Peyer's patch (tissue), 4 donors: ENCODE results near the gene RBM33. TPM values are rescaled to one million over a fixed set of nuclear protein-coding genes. Genes with fewer than 3 reads are reported as not detected.

Source experiments
- DNase-seq, 3 donors: peaks; one replicate each; pipeline ENCODE4 v3.0.0-alpha.2; 2017 to 2019
- H3K27ac ChIP-seq, 4 donors: fragments of 200-600 bp; sonication (generic); one replicate each; pipeline ENCODE4 v1.5.1; 2016 to 2019
- H3K27me3 ChIP-seq, 2 donors: fragments of 200-600 bp; sonication (generic); one replicate each; pipeline ENCODE4 v1.5.1; 2019
- H3K36me3 ChIP-seq, 3 donors: fragments of 200-600 bp; sonication (generic); one replicate each; pipeline ENCODE4 v1.5.1; 2016 to 2019
- H3K4me1 ChIP-seq, 4 donors: fragments of 200-600 bp; sonication (generic); one replicate each; pipeline ENCODE4 v1.5.1; 2016 to 2019
- H3K4me3 ChIP-seq, 4 donors: fragments of 200-600 bp; sonication (generic); 1 replicate in 3 of 4; 2 replicates in 1 of 4; pipeline ENCODE4 v1.5.1; 2016 to 2019; ENCODE audit warnings: mild to moderate bottlenecking in 1 of 4
- H3K9me3 ChIP-seq, 4 donors: fragments of 200-600 bp; sonication (generic); one replicate each; pipeline ENCODE4 v1.5.1; 2016 to 2019; ENCODE audit warnings: mild to moderate bottlenecking in 1 of 4
- CTCF ChIP-seq, 6 experiments: fragments of 450-650 bp in 4 of 6; fragments of 200-600 bp in 2 of 6; sonication (generic) in 1 of 6; IDR thresholded peaks; one replicate each; pipeline ENCODE4 v1.5.1; 2017 to 2019; ENCODE audit warnings: antibody characterized with exemption in 6 of 6, mild to moderate bottlenecking in 3 of 6, moderate library complexity in 1 of 6
- POLR2A ChIP-seq, 2 donors: fragments of 450-650 bp; IDR thresholded peaks; one replicate each; pipeline ENCODE4 v1.5.1; 2017; ENCODE audit warnings: antibody characterized with exemption in 2 of 2, mild to moderate bottlenecking in 2 of 2, moderate library complexity in 2 of 2
- total RNA-seq, 4 donors: library from RNA; depleted of rRNA; stranded (reverse); fragments of >200 nt; gene quantifications; one replicate each; pipeline ENCODE4 v1.1.0, GENCODE V29; 2016

Gene RBM33
- total RNA-seq, 4 donors from 2014 or later = 87.4 to 191 (median 123) TPM

GRCh38 chr7:155765458-155765857 lies 121.0 kb downstream of the RBM33 start:
- Histone ChIP-seq H3K4me3 (no peak overlapping the region), H3K27ac (no peak overlapping the region), H3K27me3 (no peaks in the 10 kb centered on the region), H3K4me1 (peaks cover 0 to 9% (median 1%) of the 10 kb centered on the region in 4 donors), H3K36me3 (peaks cover 0 to 67% (median 0%) of the 10 kb centered on the region in 3 donors), H3K9me3 (no peaks in the 10 kb centered on the region)
- TF ChIP-seq POLR2A (IDR thresholded peaks at IDR 0.05) (no peak), CTCF (IDR thresholded peaks at IDR 0.05) (no peak)
- DNase-seq = no peak

- H3K36me3 ChIP-seq = peaks cover 0 to 76% (median 0%) of the 10 kb centered on the region in 3 donors
- no peak overlapping the region for H3K27ac ChIP-seq
- TF ChIP-seq CTCF (IDR thresholded peaks at IDR 0.05) = no peak
- no peak for TF ChIP-seq POLR2A (IDR thresholded peaks at IDR 0.05)
- no peaks in the 10 kb centered on the region for H3K9me3 ChIP-seq
- no peak overlapping the region for H3K4me3 ChIP-seq
- peaks cover 0 to 9% (median 1%) of the 10 kb centered on the region in 4 donors for H3K4me1 ChIP-seq
- H3K27me3 ChIP-seq = no peaks in the 10 kb centered on the region
- no peak for DNase-seq
Measured at GRCh38 chr7:155766386-155766785, 121.9 kb downstream of the RBM33 start.

GRCh38 chr7:155766966-155767916 lies 122.8 kb downstream of the RBM33 start:
- H3K4me3 ChIP-seq = no peak overlapping the region
- TF ChIP-seq CTCF (IDR thresholded peaks at IDR 0.05) (no peak), POLR2A (IDR thresholded peaks at IDR 0.05) (no peak)
- no peaks in the 10 kb centered on the region for H3K27me3 ChIP-seq
- H3K27ac ChIP-seq = no peak overlapping the region
- no peaks in the 10 kb centered on the region for H3K9me3 ChIP-seq
- peaks cover 0 to 83% (median 0%) of the 10 kb centered on the region in 3 donors for H3K36me3 ChIP-seq
- no peak for DNase-seq
- H3K4me1 ChIP-seq = peaks cover 0 to 6% (median 1%) of the 10 kb centered on the region in 4 donors

GRCh38 chr7:155769701-155770100 lies 125.2 kb downstream of the RBM33 start:
- DNase-seq = no peak
- H3K27ac ChIP-seq = no peak overlapping the region
- peaks cover 0 to 94% (median 0%) of the 10 kb centered on the region in 3 donors for H3K36me3 ChIP-seq

GRCh38 chr7:155770241-155770640 lies 125.8 kb downstream of the RBM33 start:
- H3K27ac ChIP-seq = no peak overlapping the region
- H3K27me3 ChIP-seq = no peaks in the 10 kb centered on the region
- H3K9me3 ChIP-seq = no peaks in the 10 kb centered on the region
- no peaks in the 10 kb centered on the region for H3K4me1 ChIP-seq
- H3K36me3 ChIP-seq = peaks cover 0 to 94% (median 0%) of the 10 kb centered on the region in 3 donors
- no peak overlapping the region for H3K4me3 ChIP-seq
- TF ChIP-seq CTCF (IDR thresholded peaks at IDR 0.05) (no peak), POLR2A (IDR thresholded peaks at IDR 0.05) (no peak)
- no peak for DNase-seq

More at GRCh38 chr7:155769701-155770100, 125.2 kb downstream of the RBM33 start:
- H3K4me1 ChIP-seq = no peaks in the 10 kb centered on the region
- H3K27me3 ChIP-seq = no peaks in the 10 kb centered on the region
- H3K4me3 ChIP-seq = no peak overlapping the region
- TF ChIP-seq CTCF (IDR thresholded peaks at IDR 0.05) (no peak), POLR2A (IDR thresholded peaks at IDR 0.05) (no peak)
- no peaks in the 10 kb centered on the region for H3K9me3 ChIP-seq
